ENCODE data around the gene CHST15. TPM values are rescaled to one million over a fixed set of nuclear protein-coding genes. Genes with fewer than 3 reads are reported as not detected.

CHST15 gene
- total RNA-seq, 1 donor = 16.4 TPM

- H3K4me3 ChIP-seq (ENCODE audit: low read depth, low read length) = no peak overlapping the region
- TF ChIP-seq, protein P1, sequence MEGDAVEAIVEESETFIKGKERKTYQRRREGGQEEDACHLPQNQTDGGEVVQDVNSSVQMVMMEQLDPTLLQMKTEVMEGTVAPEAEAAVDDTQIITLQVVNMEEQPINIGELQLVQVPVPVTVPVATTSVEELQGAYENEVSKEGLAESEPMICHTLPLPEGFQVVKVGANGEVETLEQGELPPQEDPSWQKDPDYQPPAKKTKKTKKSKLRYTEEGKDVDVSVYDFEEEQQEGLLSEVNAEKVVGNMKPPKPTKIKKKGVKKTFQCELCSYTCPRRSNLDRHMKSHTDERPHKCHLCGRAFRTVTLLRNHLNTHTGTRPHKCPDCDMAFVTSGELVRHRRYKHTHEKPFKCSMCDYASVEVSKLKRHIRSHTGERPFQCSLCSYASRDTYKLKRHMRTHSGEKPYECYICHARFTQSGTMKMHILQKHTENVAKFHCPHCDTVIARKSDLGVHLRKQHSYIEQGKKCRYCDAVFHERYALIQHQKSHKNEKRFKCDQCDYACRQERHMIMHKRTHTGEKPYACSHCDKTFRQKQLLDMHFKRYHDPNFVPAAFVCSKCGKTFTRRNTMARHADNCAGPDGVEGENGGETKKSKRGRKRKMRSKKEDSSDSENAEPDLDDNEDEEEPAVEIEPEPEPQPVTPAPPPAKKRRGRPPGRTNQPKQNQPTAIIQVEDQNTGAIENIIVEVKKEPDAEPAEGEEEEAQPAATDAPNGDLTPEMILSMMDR (IDR thresholded peaks at IDR 0.05; ENCODE audit: insufficient read depth, low read depth, low read length) = no peak
Observed at GRCh38 chr10:124050021-124051015, 43.1 kb downstream of the CHST15 start.

DNA sequence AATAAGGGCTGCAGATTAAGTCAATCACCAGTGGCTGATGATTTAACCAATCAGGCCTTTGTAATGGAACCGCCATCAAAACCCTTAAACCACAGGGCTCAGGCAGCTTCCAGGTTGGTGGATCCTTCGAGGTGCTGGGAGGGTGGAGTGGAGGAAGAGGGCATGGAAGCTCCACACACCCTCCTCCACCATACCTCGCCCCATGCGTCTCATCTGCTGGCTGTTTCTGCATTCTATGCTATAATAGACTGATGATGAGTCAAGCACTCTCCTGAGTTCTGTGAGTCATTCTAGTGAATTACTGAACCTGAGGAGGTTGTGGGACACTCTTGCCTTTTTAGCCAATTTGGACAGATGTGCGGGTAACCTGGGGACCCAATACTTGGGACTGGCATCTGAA lies 43.9 kb downstream of the CHST15 start:
- no peak overlapping the region for H3K4me3 ChIP-seq (ENCODE audit: low read depth, low read length)
- TF ChIP-seq, protein P1 (IDR thresholded peaks at IDR 0.05; ENCODE audit: insufficient read depth, low read depth, low read length) = no peak
- DNase-seq (ENCODE audit: low read depth) = no peak

More at GRCh38 chr10:124050021-124051015, 43.1 kb downstream of the CHST15 start:
- no peak for DNase-seq (ENCODE audit: low read depth)

GRCh38 chr10:124048371-124049290 lies 44.8 kb downstream of the CHST15 start:
- TF ChIP-seq, protein P1 (IDR thresholded peaks at IDR 0.05; ENCODE audit: insufficient read depth, low read depth, low read length) = no peak
- DNase-seq (ENCODE audit: low read depth) = peak; percentile 33

GRCh38 chr10:124047427-124048152 lies 45.8 kb downstream of the CHST15 start:
- no peak for DNase-seq (ENCODE audit: low read depth)
- H3K4me3 ChIP-seq (ENCODE audit: low read depth, low read length) = no peak overlapping the region
- TF ChIP-seq, protein P1 (IDR thresholded peaks at IDR 0.05; ENCODE audit: insufficient read depth, low read depth, low read length) = no peak

More at GRCh38 chr10:124048371-124049290, 44.8 kb downstream of the CHST15 start:
- no peak overlapping the region for H3K4me3 ChIP-seq (ENCODE audit: low read depth, low read length)

GRCh38 chr10:124045801-124046355 lies 47.5 kb downstream of the CHST15 start:
- TF ChIP-seq, protein P1 (IDR thresholded peaks at IDR 0.05; ENCODE audit: insufficient read depth, low read depth, low read length) = no peak
- no peak overlapping the region for H3K4me3 ChIP-seq (ENCODE audit: low read depth, low read length)
- no peak for DNase-seq (ENCODE audit: low read depth)

DNA sequence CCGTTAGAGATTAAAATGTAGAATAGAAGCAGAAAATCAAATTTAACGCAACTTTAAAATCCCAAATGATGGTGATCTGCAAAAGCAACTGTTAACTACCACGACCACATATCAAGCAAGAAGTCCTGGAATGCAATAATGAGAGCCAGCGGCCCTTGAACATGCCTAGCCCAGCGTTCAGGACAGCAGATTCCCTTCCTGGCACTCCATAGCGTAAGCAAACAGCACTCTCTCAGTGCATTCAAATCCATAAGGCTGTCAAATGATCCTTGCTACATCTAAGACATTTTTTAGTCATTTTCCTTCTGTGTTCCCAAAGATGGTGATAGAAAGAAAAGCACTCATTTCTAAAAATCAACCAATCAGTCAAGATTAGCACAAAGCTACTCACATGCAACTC lies 48.1 kb downstream of the CHST15 start:
- DNase-seq (ENCODE audit: low read depth) = no peak
- TF ChIP-seq, protein P1 (IDR thresholded peaks at IDR 0.05; ENCODE audit: insufficient read depth, low read depth, low read length) = no peak
- H3K4me3 ChIP-seq (ENCODE audit: low read depth, low read length) = no peak overlapping the region
